AG04450 (cell line): Measurements from ENCODE around the gene CACNG3. TPM values are rescaled to one million over a fixed set of nuclear protein-coding genes. Genes with fewer than 3 reads are reported as not detected.
"Not testable (repeated sequence)": the region's sequence is repeated elsewhere in the genome, so short reads cannot be mapped to it uniquely, and the experiment has no call there.

Experiments
- CTCF ChIA-PET: fragments of 300-600, 350-600 bp; formaldehyde crosslinking; extraction: SDS; loops from one replicate; lab custom pipeline; 2022; ENCODE audit warnings: antibody characterized with exemption, inconsistent platforms; lab: Charles Lee
- POLR2A ChIA-PET: fragments of 350-600 bp; formaldehyde crosslinking; extraction: SDS; loops from one replicate; lab custom pipeline; 2021; ENCODE audit warnings: antibody characterized with exemption, inconsistent platforms; lab: Yijun Ruan, JAX
- DNase-seq: peaks from one replicate; pipeline ENCODE4 v3.0.0-alpha.2; 2011; ENCODE audit warnings: low read depth, low spot score
- H3K27ac ChIP-seq: one replicate; pipeline ENCODE4 v1.5.1; 2012; ENCODE audit warnings: low read depth, low read length, control low read depth
- H3K27me3 ChIP-seq: one replicate; pipeline ENCODE4 v1.6.0; 2012; ENCODE audit warnings: low read length; ENCODE audit not compliant: control insufficient read depth, insufficient read depth
- H3K4me3 ChIP-seq: 2 replicates; pipeline ENCODE4 v1.5.1; 2011; ENCODE audit warnings: mild to moderate bottlenecking, low read depth, low read length, control low read depth
- H3K9me3 ChIP-seq: 2 replicates; pipeline ENCODE4 v1.5.1; 2012; ENCODE audit warnings: low read length; ENCODE audit not compliant: control insufficient read depth, insufficient read depth
- polyA plus RNA-seq: library from polyadenylated mRNA; depleted of rRNA; stranded (reverse); fragments of >200 nt; gene quantifications from 2 replicates; pipeline ENCODE4 v1.2.3, GENCODE V29; 2011
- TF ChIP-seq, protein P1 (sequence below): IDR thresholded peaks from 2 replicates; pipeline ENCODE4 v1.5.1; 2011; ENCODE audit warnings: low read depth, low read length, control low read depth, inconsistent platforms

The CACNG3 gene
- polyA plus RNA-seq, 1 experiment = not detected

DNA sequence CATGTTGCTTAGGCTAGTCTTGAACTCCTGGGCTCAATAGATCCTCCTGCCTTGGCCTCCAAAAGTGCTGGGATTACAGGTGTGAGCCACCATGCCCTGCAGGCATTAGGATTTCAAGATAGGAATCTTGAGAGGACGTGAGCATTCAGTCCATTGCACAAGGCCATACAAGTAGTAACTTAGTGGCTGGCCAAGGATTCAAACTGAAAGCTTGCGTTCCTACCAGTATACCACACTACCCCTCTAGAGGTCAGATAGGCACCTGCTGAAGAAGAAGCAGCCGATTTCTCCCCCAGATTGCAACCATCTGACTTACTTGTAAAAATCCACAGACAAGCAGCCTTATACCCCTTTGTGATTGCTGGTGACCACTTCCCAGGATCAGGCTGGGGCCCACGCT, 80.9 kb downstream of the CACNG3 start:
- H3K9me3 ChIP-seq = peaks cover 6% of the 10 kb centered on the region
- TF ChIP-seq, protein P1, sequence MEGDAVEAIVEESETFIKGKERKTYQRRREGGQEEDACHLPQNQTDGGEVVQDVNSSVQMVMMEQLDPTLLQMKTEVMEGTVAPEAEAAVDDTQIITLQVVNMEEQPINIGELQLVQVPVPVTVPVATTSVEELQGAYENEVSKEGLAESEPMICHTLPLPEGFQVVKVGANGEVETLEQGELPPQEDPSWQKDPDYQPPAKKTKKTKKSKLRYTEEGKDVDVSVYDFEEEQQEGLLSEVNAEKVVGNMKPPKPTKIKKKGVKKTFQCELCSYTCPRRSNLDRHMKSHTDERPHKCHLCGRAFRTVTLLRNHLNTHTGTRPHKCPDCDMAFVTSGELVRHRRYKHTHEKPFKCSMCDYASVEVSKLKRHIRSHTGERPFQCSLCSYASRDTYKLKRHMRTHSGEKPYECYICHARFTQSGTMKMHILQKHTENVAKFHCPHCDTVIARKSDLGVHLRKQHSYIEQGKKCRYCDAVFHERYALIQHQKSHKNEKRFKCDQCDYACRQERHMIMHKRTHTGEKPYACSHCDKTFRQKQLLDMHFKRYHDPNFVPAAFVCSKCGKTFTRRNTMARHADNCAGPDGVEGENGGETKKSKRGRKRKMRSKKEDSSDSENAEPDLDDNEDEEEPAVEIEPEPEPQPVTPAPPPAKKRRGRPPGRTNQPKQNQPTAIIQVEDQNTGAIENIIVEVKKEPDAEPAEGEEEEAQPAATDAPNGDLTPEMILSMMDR = no peak
- H3K4me3 ChIP-seq = no peak overlapping the region
- DNase-seq = no peak
- no peaks in the 10 kb centered on the region for H3K27me3 ChIP-seq
- ChIA-PET POLR2A (no interaction called here), CTCF (no interaction called here)
- no peak overlapping the region for H3K27ac ChIP-seq

DNA sequence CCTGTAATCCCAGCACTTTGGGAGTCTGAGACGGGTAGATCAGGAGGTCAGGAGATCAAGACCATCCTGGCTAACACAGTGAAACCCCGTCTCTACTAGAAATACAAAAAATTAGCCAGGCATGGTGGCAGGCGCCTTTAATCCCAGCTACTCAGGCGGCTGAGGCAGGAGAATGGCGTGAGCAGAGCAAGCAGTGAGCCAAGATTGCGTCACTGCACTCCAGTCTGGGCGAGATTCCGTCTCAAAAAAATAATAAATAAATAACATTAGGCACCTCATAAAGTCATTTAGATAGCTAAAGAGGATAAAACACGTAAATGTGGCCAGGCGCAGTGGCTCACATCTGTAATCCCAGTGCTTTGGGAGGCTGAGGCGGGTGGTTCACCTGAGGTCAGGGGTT, 87.7 kb downstream of the CACNG3 start:
- H3K27ac ChIP-seq, H3K4me3 ChIP-seq, H3K9me3 ChIP-seq, H3K27me3 ChIP-seq, CTCF ChIA-PET, POLR2A ChIA-PET, DNase-seq: not testable (repeated sequence)

DNA sequence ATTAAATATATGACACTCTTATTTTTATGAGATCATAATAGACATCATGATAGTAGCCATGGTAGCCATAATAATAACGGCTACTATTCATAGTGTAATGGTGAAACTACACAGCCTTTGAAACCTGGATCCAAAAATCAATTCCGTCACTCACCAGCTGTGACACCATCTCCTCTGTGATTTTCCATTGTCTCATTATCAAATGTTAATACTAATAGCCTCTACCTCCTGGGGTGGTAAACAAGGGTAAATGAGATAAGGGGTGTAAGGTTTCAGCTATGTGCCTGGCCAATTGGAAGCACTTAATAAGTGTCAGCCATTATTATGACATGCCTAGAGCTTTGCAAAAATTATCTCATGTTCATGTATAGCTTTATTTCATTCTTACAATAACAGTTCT, 88.6 kb downstream of the CACNG3 start:
- Histone ChIP-seq H3K27me3 (no peaks in the 10 kb centered on the region), H3K4me3 (no peak overlapping the region), H3K27ac (no peak overlapping the region), H3K9me3 (peaks cover 9% of the 10 kb centered on the region; the same call in 1 of the 2 replicates)
- TF ChIP-seq, protein P1 = no peak
- CTCF ChIA-PET = no interaction called here
- POLR2A ChIA-PET = no interaction called here
- DNase-seq = no peak

DNA sequence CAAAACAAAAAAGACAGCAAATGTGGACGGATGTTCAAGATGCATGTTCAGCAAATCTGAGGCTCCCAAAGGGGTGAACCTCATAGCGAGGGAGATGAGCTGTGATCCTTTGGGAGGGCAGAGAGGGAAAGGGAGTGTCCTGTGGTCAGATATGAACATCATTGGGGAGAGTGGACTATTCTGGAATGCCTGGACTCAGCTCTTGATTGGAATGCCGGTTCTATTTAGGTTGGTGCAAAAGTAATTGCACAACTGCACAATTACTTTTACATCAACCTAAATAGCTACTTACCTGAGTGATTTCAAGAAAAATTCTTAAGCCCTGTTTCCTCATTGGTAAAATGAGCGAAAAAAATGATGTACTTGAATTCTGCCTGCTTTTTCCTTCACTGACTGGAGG, 89.6 kb downstream of the CACNG3 start:
- no peak overlapping the region for H3K27ac ChIP-seq
- peaks cover 7% of the 10 kb centered on the region; the same call in 1 of the 2 replicates for H3K9me3 ChIP-seq
- H3K27me3 ChIP-seq = no peaks in the 10 kb centered on the region
- CTCF ChIA-PET = no interaction called here
- POLR2A ChIA-PET = no interaction called here
- no peak overlapping the region for H3K4me3 ChIP-seq
- TF ChIP-seq, protein P1 = no peak
- DNase-seq = no peak

DNA sequence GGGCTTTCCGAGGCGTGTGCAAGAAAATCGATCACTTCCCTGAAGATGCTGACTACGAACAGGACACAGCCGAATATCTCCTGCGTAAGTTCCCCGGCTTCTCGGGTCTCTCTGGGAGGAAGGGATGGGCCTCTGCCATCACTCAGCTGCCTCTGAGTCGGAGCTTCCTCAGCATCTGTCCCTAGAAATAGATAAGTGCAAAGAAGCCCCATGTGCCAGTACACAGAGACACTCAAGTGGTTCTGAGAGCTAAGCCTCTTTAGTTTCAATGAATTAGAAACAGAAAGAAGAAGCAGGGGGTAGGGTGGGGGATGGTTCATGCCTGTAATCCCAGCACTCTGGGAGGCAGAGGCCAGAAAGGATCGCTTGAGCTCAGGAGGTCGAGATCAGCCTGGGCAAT, 90.6 kb downstream of the CACNG3 start:
- H3K9me3 ChIP-seq = peaks cover 6% of the 10 kb centered on the region; the same call in 1 of the 2 replicates
- no peak overlapping the region for H3K4me3 ChIP-seq
- no peaks in the 10 kb centered on the region for H3K27me3 ChIP-seq
- CTCF ChIA-PET = no interaction called here
- no peak for DNase-seq
- H3K27ac ChIP-seq = no peak overlapping the region
- TF ChIP-seq, protein P1 = no peak
- POLR2A ChIA-PET = no interaction called here

DNA sequence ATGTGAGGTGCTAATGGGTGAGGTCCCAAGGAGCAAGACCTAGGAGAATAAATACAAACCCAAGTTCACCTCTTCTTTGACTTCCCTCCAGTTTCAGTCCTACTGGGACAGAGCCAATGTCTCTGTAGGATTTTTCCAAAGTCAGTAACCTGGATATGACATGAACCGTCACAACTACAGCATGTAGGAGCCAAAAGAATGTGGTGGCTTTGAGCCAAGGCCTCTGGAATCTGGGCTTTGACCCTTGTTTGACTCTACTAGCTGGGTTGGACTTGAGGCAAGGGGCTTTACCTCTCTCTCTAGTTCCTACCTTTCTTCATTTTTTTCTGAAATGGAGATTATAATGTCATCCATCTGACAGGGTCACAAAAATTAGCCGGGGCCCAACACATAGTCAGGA, 91.4 kb downstream of the CACNG3 start:
- no peak for DNase-seq
- TF ChIP-seq, protein P1 = no peak
- H3K27me3 ChIP-seq = no peaks in the 10 kb centered on the region
- peaks cover 6% of the 10 kb centered on the region; the same call in 1 of the 2 replicates for H3K9me3 ChIP-seq
- no peak overlapping the region for H3K27ac ChIP-seq
- POLR2A ChIA-PET = no interaction called here
- H3K4me3 ChIP-seq = no peak overlapping the region
- CTCF ChIA-PET = no interaction called here
